Measurements from ENCODE around the gene CHRNA4.
A peak's percentile ranks its signal among the peaks of the same experiment; 100 is the strongest.

CHRNA4 gene

GRCh38 chr20:63301671-63302070 lies 59.5 kb downstream of the CHRNA4 start:
- Histone ChIP-seq H3K4me3 (ENCODE audit: insufficient read length, low read depth) (no peak overlapping the region), H3K9me3 (ENCODE audit: insufficient read depth, low read length) (no peaks in the 10 kb centered on the region), H3K36me3 (ENCODE audit: insufficient read depth, insufficient read length, low read length) (peaks cover 3% of the 10 kb centered on the region), H3K9ac (ENCODE audit: insufficient read length, low read depth) (no peak overlapping the region), H3K27me3 (ENCODE audit: insufficient read depth, insufficient read length) (no peaks in the 10 kb centered on the region), H3K4me1 (ENCODE audit: insufficient read depth, insufficient read length) (peaks cover 8% of the 10 kb centered on the region)
- TF ChIP-seq SUZ12 (IDR thresholded peaks at IDR 0.05; ENCODE audit: extremely low read depth, insufficient read depth, insufficient read length): no peak
- no peak for TF ChIP-seq ZNF274 (IDR thresholded peaks at IDR 0.05; ENCODE audit: low read depth, low read length)
- no peak for TF ChIP-seq YY1 (IDR thresholded peaks at IDR 0.05; ENCODE audit: insufficient read depth, insufficient read length)
- DNase-seq (ENCODE audit: low read depth, low spot score): no peak

DNA sequence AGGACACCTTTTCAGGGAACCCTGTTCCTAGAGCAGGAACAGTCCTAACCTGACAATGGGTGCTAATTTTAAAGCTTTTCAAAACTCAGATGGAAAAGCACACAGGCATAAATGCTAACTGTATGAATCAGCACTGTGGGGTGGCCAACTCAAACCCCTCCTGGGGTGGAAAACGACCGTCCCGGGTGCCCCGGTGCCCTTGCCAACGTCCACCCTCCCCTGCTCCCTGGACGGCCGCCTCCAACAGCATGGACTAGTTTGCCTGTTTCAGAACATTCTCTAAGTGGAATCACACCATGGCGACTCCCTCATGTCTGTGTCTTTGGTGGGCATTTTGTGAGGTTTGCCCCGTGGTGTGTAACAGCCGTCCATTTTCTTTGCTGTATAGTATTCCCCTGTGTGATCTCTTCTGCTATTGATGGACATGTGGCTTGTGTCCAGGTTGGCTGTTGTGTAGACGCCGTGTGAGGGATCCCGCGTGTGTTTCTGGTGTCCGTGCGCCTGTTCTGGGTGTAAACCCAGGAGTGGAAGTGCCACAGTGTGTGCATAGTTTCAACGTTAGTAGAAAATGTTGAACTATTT lies 62.3 kb downstream of the CHRNA4 start:
- H3K9ac ChIP-seq (ENCODE audit: insufficient read length, low read depth): no peak overlapping the region
- no peak overlapping the region for H3K4me3 ChIP-seq (ENCODE audit: insufficient read length, low read depth)
- peaks cover 25% of the 10 kb centered on the region for H3K4me1 ChIP-seq (ENCODE audit: insufficient read depth, insufficient read length)
- no peaks in the 10 kb centered on the region for H3K36me3 ChIP-seq (ENCODE audit: insufficient read depth, insufficient read length, low read length)
- DNase-seq (ENCODE audit: low read depth, low spot score): no peak
- H3K27me3 ChIP-seq (ENCODE audit: insufficient read depth, insufficient read length): no peaks in the 10 kb centered on the region
- no peak for TF ChIP-seq SUZ12 (IDR thresholded peaks at IDR 0.05; ENCODE audit: extremely low read depth, insufficient read depth, insufficient read length)
- no peak for TF ChIP-seq ZNF274 (IDR thresholded peaks at IDR 0.05; ENCODE audit: low read depth, low read length)
- no peak for TF ChIP-seq YY1 (IDR thresholded peaks at IDR 0.05; ENCODE audit: insufficient read depth, insufficient read length)
- H3K9me3 ChIP-seq (ENCODE audit: insufficient read depth, low read length): no peaks in the 10 kb centered on the region

GRCh38 chr20:63297796-63298572 lies 63.2 kb downstream of the CHRNA4 start:
- TF ChIP-seq ZNF274 (IDR thresholded peaks at IDR 0.05; ENCODE audit: low read depth, low read length) (no peak), YY1 (IDR thresholded peaks at IDR 0.05; ENCODE audit: insufficient read depth, insufficient read length) (no peak), SUZ12 (IDR thresholded peaks at IDR 0.05; ENCODE audit: extremely low read depth, insufficient read depth, insufficient read length) (no peak)
- peaks cover 30% of the 10 kb centered on the region for H3K4me1 ChIP-seq (ENCODE audit: insufficient read depth, insufficient read length)
- no peaks in the 10 kb centered on the region for H3K36me3 ChIP-seq (ENCODE audit: insufficient read depth, insufficient read length, low read length)
- H3K9ac ChIP-seq (ENCODE audit: insufficient read length, low read depth): no peak overlapping the region
- no peaks in the 10 kb centered on the region for H3K27me3 ChIP-seq (ENCODE audit: insufficient read depth, insufficient read length)
- H3K9me3 ChIP-seq (ENCODE audit: insufficient read depth, low read length): no peaks in the 10 kb centered on the region
- no peak for DNase-seq (ENCODE audit: low read depth, low spot score)
- H3K4me3 ChIP-seq (ENCODE audit: insufficient read length, low read depth): no peak overlapping the region

DNA sequence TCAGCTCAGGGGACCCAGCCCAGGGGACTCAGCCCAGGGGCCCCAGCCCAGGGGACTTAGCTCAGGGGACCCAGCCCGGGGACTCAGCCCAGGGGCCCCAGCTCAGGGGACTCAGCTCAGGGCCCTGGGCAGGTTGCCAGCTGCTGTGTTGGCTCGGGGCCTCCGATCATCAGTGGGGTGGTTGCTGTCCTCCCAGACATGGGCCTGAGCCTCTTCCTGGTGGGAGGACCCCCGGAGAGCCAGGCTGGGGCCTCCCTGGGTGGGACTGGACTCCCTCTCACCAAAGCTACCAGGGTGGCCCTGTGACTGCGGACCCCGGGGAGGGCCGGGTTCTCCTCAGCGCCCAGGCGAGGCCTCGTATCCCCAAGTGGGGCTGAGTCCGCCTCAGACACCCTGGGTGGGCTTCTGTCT lies 63.8 kb downstream of the CHRNA4 start:
- H3K36me3 ChIP-seq (ENCODE audit: insufficient read depth, insufficient read length, low read length): peaks cover under 1% of the 10 kb centered on the region
- no peaks in the 10 kb centered on the region for H3K27me3 ChIP-seq (ENCODE audit: insufficient read depth, insufficient read length)
- H3K4me1 ChIP-seq (ENCODE audit: insufficient read depth, insufficient read length): peaks cover 30% of the 10 kb centered on the region
- no peak for TF ChIP-seq YY1 (IDR thresholded peaks at IDR 0.05; ENCODE audit: insufficient read depth, insufficient read length)
- TF ChIP-seq ZNF274 (IDR thresholded peaks at IDR 0.05; ENCODE audit: low read depth, low read length): no peak
- TF ChIP-seq SUZ12 (IDR thresholded peaks at IDR 0.05; ENCODE audit: extremely low read depth, insufficient read depth, insufficient read length): no peak
- no peaks in the 10 kb centered on the region for H3K9me3 ChIP-seq (ENCODE audit: insufficient read depth, low read length)
- no peak overlapping the region for H3K4me3 ChIP-seq (ENCODE audit: insufficient read length, low read depth)
- no peak for DNase-seq (ENCODE audit: low read depth, low spot score)
- no peak overlapping the region for H3K9ac ChIP-seq (ENCODE audit: insufficient read length, low read depth)

DNA sequence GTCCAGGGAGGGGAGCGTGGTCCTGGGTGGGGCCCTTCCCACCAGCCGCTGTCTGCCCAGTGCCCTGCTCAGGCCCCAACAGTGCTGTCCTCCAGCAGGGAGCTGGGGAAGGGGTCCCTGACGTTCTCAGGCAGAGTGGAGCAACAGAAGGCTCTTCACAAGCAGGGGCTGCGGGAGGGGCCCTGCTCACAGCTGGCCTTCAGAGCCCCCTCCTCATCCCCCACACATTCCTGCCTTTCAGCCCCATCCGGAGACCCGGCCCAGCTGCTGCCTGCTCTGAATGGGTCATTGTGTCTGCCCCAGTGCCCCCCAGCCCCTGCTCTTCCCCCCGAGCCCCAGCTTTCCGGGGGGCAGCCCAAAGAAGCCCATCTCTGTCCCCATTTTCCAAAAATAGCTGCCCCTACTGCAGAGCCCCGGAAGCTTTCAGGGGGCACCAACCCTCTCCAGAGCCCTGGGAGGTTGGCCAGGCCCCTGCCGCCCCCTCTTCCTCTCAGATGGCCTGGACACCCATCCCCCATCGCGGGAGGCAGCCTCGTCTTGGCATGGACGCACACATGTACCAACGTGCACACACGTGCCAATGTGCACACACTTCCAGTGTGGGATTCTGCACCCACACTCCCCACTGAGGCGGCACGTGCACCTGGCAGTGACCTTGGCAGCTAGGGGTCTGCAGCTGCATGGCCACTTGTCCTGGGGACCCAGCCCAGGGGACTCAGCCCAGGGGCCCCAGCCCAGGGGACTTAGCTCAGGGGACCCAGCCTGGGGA lies 64.4 kb downstream of the CHRNA4 start:
- H3K9ac ChIP-seq (ENCODE audit: insufficient read length, low read depth): peak overlapping the region; percentile 22
- H3K4me1 ChIP-seq (ENCODE audit: insufficient read depth, insufficient read length): peaks cover 31% of the 10 kb centered on the region
- DNase-seq (ENCODE audit: low read depth, low spot score): no peak
- no peaks in the 10 kb centered on the region for H3K27me3 ChIP-seq (ENCODE audit: insufficient read depth, insufficient read length)
- H3K9me3 ChIP-seq (ENCODE audit: insufficient read depth, low read length): no peaks in the 10 kb centered on the region
- H3K36me3 ChIP-seq (ENCODE audit: insufficient read depth, insufficient read length, low read length): peaks cover 7% of the 10 kb centered on the region
- TF ChIP-seq ZNF274 (IDR thresholded peaks at IDR 0.05; ENCODE audit: low read depth, low read length) (no peak), SUZ12 (IDR thresholded peaks at IDR 0.05; ENCODE audit: extremely low read depth, insufficient read depth, insufficient read length) (no peak), YY1 (IDR thresholded peaks at IDR 0.05; ENCODE audit: insufficient read depth, insufficient read length) (no peak)
- no peak overlapping the region for H3K4me3 ChIP-seq (ENCODE audit: insufficient read length, low read depth)

GRCh38 chr20:63295846-63296245 lies 65.3 kb downstream of the CHRNA4 start:
- TF ChIP-seq YY1 (IDR thresholded peaks at IDR 0.05; ENCODE audit: insufficient read depth, insufficient read length) (no peak), ZNF274 (IDR thresholded peaks at IDR 0.05; ENCODE audit: low read depth, low read length) (no peak), SUZ12 (IDR thresholded peaks at IDR 0.05; ENCODE audit: extremely low read depth, insufficient read depth, insufficient read length) (no peak)
- H3K27me3 ChIP-seq (ENCODE audit: insufficient read depth, insufficient read length): no peaks in the 10 kb centered on the region
- no peak overlapping the region for H3K9ac ChIP-seq (ENCODE audit: insufficient read length, low read depth)
- H3K36me3 ChIP-seq (ENCODE audit: insufficient read depth, insufficient read length, low read length): peaks cover 15% of the 10 kb centered on the region
- no peaks in the 10 kb centered on the region for H3K9me3 ChIP-seq (ENCODE audit: insufficient read depth, low read length)
- DNase-seq (ENCODE audit: low read depth, low spot score): no peak
- H3K4me1 ChIP-seq (ENCODE audit: insufficient read depth, insufficient read length): peaks cover 37% of the 10 kb centered on the region
- H3K4me3 ChIP-seq (ENCODE audit: insufficient read length, low read depth): no peak overlapping the region

DNA sequence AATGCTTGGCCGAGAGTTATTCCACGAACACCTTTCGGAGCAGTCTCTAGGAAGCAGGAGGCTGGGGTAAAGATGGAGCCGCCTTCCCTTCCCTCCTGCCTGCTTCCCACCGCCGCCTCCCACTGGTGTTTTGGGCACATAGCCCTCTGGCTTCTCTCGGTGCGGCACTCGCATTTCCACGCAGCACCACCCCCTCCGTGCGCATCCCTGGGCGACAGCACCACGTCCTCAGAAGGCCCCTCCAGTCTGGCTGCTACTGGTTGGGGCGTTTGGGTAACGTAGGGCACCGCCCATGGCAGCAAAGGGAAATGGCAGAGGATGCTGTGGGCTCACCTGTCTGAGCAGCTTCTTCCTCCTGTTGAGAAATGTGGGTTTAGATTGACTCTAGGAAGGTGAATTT lies 65.7 kb downstream of the CHRNA4 start:
- DNase-seq (ENCODE audit: low read depth, low spot score): peak; percentile 25
- no peak overlapping the region for H3K9ac ChIP-seq (ENCODE audit: insufficient read length, low read depth)
- H3K9me3 ChIP-seq (ENCODE audit: insufficient read depth, low read length): no peaks in the 10 kb centered on the region
- H3K4me3 ChIP-seq (ENCODE audit: insufficient read length, low read depth): no peak overlapping the region
- no peaks in the 10 kb centered on the region for H3K27me3 ChIP-seq (ENCODE audit: insufficient read depth, insufficient read length)
- TF ChIP-seq ZNF274 (IDR thresholded peaks at IDR 0.05; ENCODE audit: low read depth, low read length): no peak
- peaks cover 19% of the 10 kb centered on the region for H3K36me3 ChIP-seq (ENCODE audit: insufficient read depth, insufficient read length, low read length)
- peaks cover 40% of the 10 kb centered on the region for H3K4me1 ChIP-seq (ENCODE audit: insufficient read depth, insufficient read length)

Measured in NT2/D1 (cell line).